ENCODE results near the gene SLX9. TPM values are rescaled to one million over a fixed set of nuclear protein-coding genes. Genes with fewer than 3 reads are reported as not detected.

The SLX9 gene
- total and polyA plus RNA-seq, 2 donors (not counting 3 experiments of a cell fraction or from before 2014, with no cell fraction given), result 27.0 to 50.6 TPM

GRCh38 chr21:45011426-45011825, 71.6 kb downstream of the SLX9 start:
- Histone ChIP-seq H3K27me3 (ENCODE audit: control insufficient read depth in 2 of 2, insufficient read depth in 2 of 2, low read length in 2 of 2) (no peaks in the 10 kb centered on the region), H4K20me1 (replicated peaks; ENCODE audit: control insufficient read depth, extremely low read depth, insufficient read depth, low read length) (no peaks in the 10 kb centered on the region), H3K9ac (replicated peaks; ENCODE audit: extremely low read depth, insufficient read depth, low read length) (no peak overlapping the region), H3K4me2 (ENCODE audit: insufficient read depth, low read length) (no peak overlapping the region), H3K4me1 (ENCODE audit: control insufficient read depth, extremely low read depth, insufficient read depth, low read length) (peaks cover 18% of the 10 kb centered on the region), H3K9me1 (replicated peaks; ENCODE audit: control insufficient read depth, extremely low read depth, insufficient read depth, low read length) (no peaks in the 10 kb centered on the region), H3K9me3 (replicated peaks; ENCODE audit: control insufficient read depth, insufficient read depth, low read length) (no peaks in the 10 kb centered on the region), H3K4me3 (replicated peaks in 1 of 3; ENCODE audit: insufficient read depth in 1 of 3, low read depth in 1 of 3, low read length in 3 of 3) (no peak overlapping the region), H3K36me3 (ENCODE audit: control insufficient read depth in 2 of 2, extremely low read depth in 1 of 2, insufficient read depth in 2 of 2, low read length in 2 of 2) (no peaks in the 10 kb centered on the region), H2AFZ (ENCODE audit: low read depth, low read length) (no peak overlapping the region), H3K27ac (ENCODE audit: insufficient read depth, low read depth, low read length) (no peak overlapping the region), H3K79me2 (ENCODE audit: control insufficient read depth, insufficient read depth, low read length) (no peaks in the 10 kb centered on the region)
- ChIA-PET POLR2A (no interaction called here), CTCF (interaction anchor here (1.5 to 3.3 kb wide), 6 partner anchors 15 to 126 kb away, joined by 4 to 21 read pairs (median 7); no protein-coding TSS in a partner anchor)
- dilution Hi-C loops (cut with MboI; ENCODE audit: extremely low pct_ligation_motif_present, low sequenced_read_pairs) (no loop called here), intact Hi-C loops (cut with micrococcal nuclease) (no loop called here)
- FAIRE-seq, result no peak
- TF ChIP-seq MAX (IDR thresholded peaks at IDR 0.05; ENCODE audit: insufficient read depth, insufficient read length) (no peak), CTCF (IDR thresholded peaks at IDR 0.05; ENCODE audit: extremely low read depth in 1 of 2, insufficient read depth in 1 of 2, low read depth in 1 of 2, low read length in 2 of 2) (no peak), POLR2AphosphoS5 (IDR thresholded peaks at IDR 0.05; ENCODE audit: insufficient read depth, low read depth, low read length) (no peak), GATA2 (IDR thresholded peaks at IDR 0.05; ENCODE audit: insufficient read depth, insufficient read length, low read depth, low read length) (no peak), JUN (IDR thresholded peaks at IDR 0.05; ENCODE audit: borderline replicate concordance, insufficient read depth, insufficient read length, low read depth) (no peak), EZH2 (IDR thresholded peaks at IDR 0.05; ENCODE audit: borderline replicate concordance, low read depth, low read length, severe bottlenecking) (no peak), MYC (IDR thresholded peaks at IDR 0.05; ENCODE audit: low read depth, low read length) (no peak), POLR2A (IDR thresholded peaks at IDR 0.05; ENCODE audit: low read depth, low read length) (no peak), FOS (IDR thresholded peaks at IDR 0.05; ENCODE audit: borderline replicate concordance, insufficient read depth, low read length) (no peak)
- no peak for DNase-seq (ENCODE audit: low read depth, low spot score)
- BruUV-seq (replicated peaks), result no TSS peak

Measured in endothelial cell of umbilical vein (primary cell).